Neural progenitor cell (in vitro differentiated cells): Measurements from ENCODE around the gene OR8D2. TPM values are rescaled to one million over a fixed set of nuclear protein-coding genes. Genes with fewer than 3 reads are reported as not detected.

ENCODE experiments used
- DNase-seq: peaks from one replicate; pipeline ENCODE4 v3.0.0-alpha.2; 2016; ENCODE audit warnings: low spot score
- H2AFZ ChIP-seq: fragments of 200-600 bp; sonication (generic); replicated peaks from 2 replicates; pipeline ENCODE4 v1.6.1; 2016; ENCODE audit warnings: antibody characterized with exemption
- H3F3A ChIP-seq: fragments of 200-600 bp; sonication (generic); 2 replicates; pipeline ENCODE4 v1.6.1; 2016; ENCODE audit warnings: antibody characterized with exemption, low read depth
- H3K27ac ChIP-seq: fragments of 200-600 bp; sonication (generic); 2 replicates; pipeline ENCODE4 v1.5.1; 2016; ENCODE audit warnings: mild to moderate bottlenecking
- H3K27me3 ChIP-seq: fragments of 200-600 bp; sonication (generic); 2 replicates; pipeline ENCODE4 v1.6.1; 2016; ENCODE audit warnings: mild to moderate bottlenecking, moderate library complexity
- H3K36me3 ChIP-seq: fragments of 200-600 bp; sonication (generic); 2 replicates; pipeline ENCODE4 v1.5.1; 2016
- H3K4me1 ChIP-seq: fragments of 200-600 bp; sonication (generic); 2 replicates; pipeline ENCODE4 v1.6.1; 2016; ENCODE audit warnings: mixed run types
- H3K4me2 ChIP-seq: fragments of 200-600 bp; sonication (generic); 2 replicates; pipeline ENCODE4 v1.6.1; 2016
- H3K4me3 ChIP-seq: fragments of 200-600 bp; sonication (generic); 2 replicates; pipeline ENCODE4 v1.5.1; 2016
- H3K79me2 ChIP-seq: fragments of 200-600 bp; sonication (generic); 2 replicates; pipeline ENCODE4 v1.6.1; 2016; ENCODE audit warnings: low read depth
- H3K9ac ChIP-seq: fragments of 200-600 bp; sonication (generic); 2 replicates; pipeline ENCODE4 v1.6.1; 2016
- H3K9me3 ChIP-seq: fragments of 200-600 bp; sonication (generic); 2 replicates; pipeline ENCODE4 v1.5.1; 2016; ENCODE audit warnings: low read depth
- H4K20me1 ChIP-seq: fragments of 200-600 bp; sonication (generic); 2 replicates; pipeline ENCODE4 v1.6.1; 2016; ENCODE audit warnings: low read depth
- H3K27ac Mint-ChIP-seq: 3 replicates; pipeline ENCODE4 v1.8.0; 2021; ENCODE audit warnings: mixed read lengths
- H3K27me3 Mint-ChIP-seq: 2 replicates; pipeline ENCODE4 v1.8.0; 2022; ENCODE audit warnings: low read depth, mild to moderate bottlenecking, inconsistent platforms, moderate library complexity, mixed read lengths; ENCODE audit not compliant: insufficient read depth
- H3K36me3 Mint-ChIP-seq: 3 replicates; pipeline ENCODE4 v1.8.0; 2021; ENCODE audit warnings: mixed read lengths
- H3K4me1 Mint-ChIP-seq: 3 replicates; pipeline ENCODE4 v1.8.0; 2021; ENCODE audit warnings: mixed read lengths
- H3K4me3 Mint-ChIP-seq: 3 replicates; pipeline ENCODE4 v1.8.0; 2021; ENCODE audit warnings: mild to moderate bottlenecking, moderate library complexity, mixed read lengths
- H3K9me3 Mint-ChIP-seq: 3 replicates; pipeline ENCODE4 v1.8.0; 2020; ENCODE audit warnings: mixed read lengths
- EZH2 ChIP-seq: fragments of 200-600 bp; sonication (generic); IDR thresholded peaks from 2 replicates; pipeline ENCODE4 v1.6.1; 2017; ENCODE audit warnings: antibody characterized with exemption, mild to moderate bottlenecking, moderate library complexity
- EZH2phosphoT487 ChIP-seq: fragments of 200-600 bp; sonication (generic); IDR thresholded peaks from 2 replicates; pipeline ENCODE4 v1.6.1; 2017; ENCODE audit warnings: antibody characterized with exemption
- total RNA-seq: library from RNA; depleted of rRNA; stranded (reverse); fragments of >200 nt; gene quantifications from 2 replicates; pipeline ENCODE4 v1.2.3, GENCODE V29; 2015; ENCODE audit warnings: low replicate concordance
- TF ChIP-seq, protein P1 (sequence below): fragments of 200-600 bp; sonication (generic); IDR thresholded peaks from 2 replicates; pipeline ENCODE4 v1.5.1; 2017; ENCODE audit warnings: antibody characterized with exemption, mild to moderate bottlenecking

Gene OR8D2
- total RNA-seq, 1 donor from 2014 or later, result not detected

GRCh38 chr11:124297921-124298320 lies 22.1 kb downstream of the OR8D2 start:
- Histone ChIP-seq H3F3A (no peaks in the 10 kb centered on the region), H3K4me1 (no peaks in the 10 kb centered on the region), H2AFZ (no peak overlapping the region), H4K20me1 (no peaks in the 10 kb centered on the region), H3K9ac (no peak overlapping the region), H3K9me3 (no peaks in the 10 kb centered on the region), H3K4me3 (no peak overlapping the region), H3K79me2 (no peaks in the 10 kb centered on the region), H3K27ac (no peak overlapping the region), H3K27me3 (no peaks in the 10 kb centered on the region), H3K36me3 (no peaks in the 10 kb centered on the region), H3K4me2 (no peak overlapping the region)
- TF ChIP-seq, protein P1, sequence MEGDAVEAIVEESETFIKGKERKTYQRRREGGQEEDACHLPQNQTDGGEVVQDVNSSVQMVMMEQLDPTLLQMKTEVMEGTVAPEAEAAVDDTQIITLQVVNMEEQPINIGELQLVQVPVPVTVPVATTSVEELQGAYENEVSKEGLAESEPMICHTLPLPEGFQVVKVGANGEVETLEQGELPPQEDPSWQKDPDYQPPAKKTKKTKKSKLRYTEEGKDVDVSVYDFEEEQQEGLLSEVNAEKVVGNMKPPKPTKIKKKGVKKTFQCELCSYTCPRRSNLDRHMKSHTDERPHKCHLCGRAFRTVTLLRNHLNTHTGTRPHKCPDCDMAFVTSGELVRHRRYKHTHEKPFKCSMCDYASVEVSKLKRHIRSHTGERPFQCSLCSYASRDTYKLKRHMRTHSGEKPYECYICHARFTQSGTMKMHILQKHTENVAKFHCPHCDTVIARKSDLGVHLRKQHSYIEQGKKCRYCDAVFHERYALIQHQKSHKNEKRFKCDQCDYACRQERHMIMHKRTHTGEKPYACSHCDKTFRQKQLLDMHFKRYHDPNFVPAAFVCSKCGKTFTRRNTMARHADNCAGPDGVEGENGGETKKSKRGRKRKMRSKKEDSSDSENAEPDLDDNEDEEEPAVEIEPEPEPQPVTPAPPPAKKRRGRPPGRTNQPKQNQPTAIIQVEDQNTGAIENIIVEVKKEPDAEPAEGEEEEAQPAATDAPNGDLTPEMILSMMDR, result no peak
- TF ChIP-seq EZH2, result no peak
- TF ChIP-seq EZH2phosphoT487, result no peak
- no peak for DNase-seq
- Mint-ChIP-seq H3K36me3 (no peaks in the 10 kb centered on the region), H3K4me3 (no peak overlapping the region), H3K27me3 (no peaks in the 10 kb centered on the region), H3K9me3 (no peaks in the 10 kb centered on the region), H3K27ac (no peak overlapping the region), H3K4me1 (no peaks in the 10 kb centered on the region)

- no peak for DNase-seq
- Histone ChIP-seq H3K9ac (no peak overlapping the region), H3K4me3 (no peak overlapping the region), H3K4me1 (no peaks in the 10 kb centered on the region), H3K9me3 (no peaks in the 10 kb centered on the region), H3K27ac (no peak overlapping the region), H3F3A (no peaks in the 10 kb centered on the region), H3K4me2 (no peak overlapping the region), H3K36me3 (no peaks in the 10 kb centered on the region), H2AFZ (no peak overlapping the region), H4K20me1 (no peaks in the 10 kb centered on the region), H3K79me2 (no peaks in the 10 kb centered on the region), H3K27me3 (no peaks in the 10 kb centered on the region)
- Mint-ChIP-seq H3K4me3 (no peak overlapping the region), H3K9me3 (peaks cover 5% of the 10 kb centered on the region), H3K27ac (no peak overlapping the region), H3K27me3 (no peaks in the 10 kb centered on the region), H3K4me1 (no peaks in the 10 kb centered on the region), H3K36me3 (no peaks in the 10 kb centered on the region)
- TF ChIP-seq, protein P1, result no peak
- no peak for TF ChIP-seq EZH2
- TF ChIP-seq EZH2phosphoT487, result no peak
These were observed 24.0 kb downstream of the OR8D2 start for GRCh38 chr11:124296016-124296415.

DNA sequence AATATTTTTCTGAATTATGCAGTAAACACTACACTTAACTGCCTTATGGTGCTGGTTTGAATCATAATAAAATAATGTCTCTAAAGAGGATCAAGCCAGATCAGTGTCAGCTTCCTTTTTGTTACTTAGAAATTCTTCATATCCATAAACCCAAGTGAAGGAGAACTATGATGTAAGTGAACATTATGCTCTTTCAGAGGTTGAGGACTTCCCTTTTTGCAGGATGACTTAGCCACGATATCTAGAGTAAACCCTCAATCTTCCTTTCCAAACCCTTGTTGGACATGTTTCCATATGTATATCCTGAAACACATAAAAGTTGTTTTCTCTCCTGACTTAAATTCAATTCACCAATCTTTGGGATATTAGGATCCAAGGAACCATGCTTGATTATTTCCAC lies 25.3 kb downstream of the OR8D2 start:
- TF ChIP-seq EZH2phosphoT487 (no peak), EZH2 (no peak)
- TF ChIP-seq, protein P1, result no peak
- H4K20me1 ChIP-seq, result no peaks in the 10 kb centered on the region
- Mint-ChIP-seq H3K9me3 (peaks cover 9% of the 10 kb centered on the region), H3K4me1 (no peaks in the 10 kb centered on the region), H3K27ac (no peak overlapping the region), H3K27me3 (no peaks in the 10 kb centered on the region), H3K4me3 (no peak overlapping the region), H3K36me3 (no peaks in the 10 kb centered on the region)
- no peak overlapping the region for H3K4me3 ChIP-seq
- no peak for DNase-seq
- H3K36me3 ChIP-seq, result no peaks in the 10 kb centered on the region
- H3K9ac ChIP-seq, result no peak overlapping the region
- no peak overlapping the region for H3K27ac ChIP-seq
- no peaks in the 10 kb centered on the region for H3K9me3 ChIP-seq
- no peaks in the 10 kb centered on the region for H3K4me1 ChIP-seq
- no peaks in the 10 kb centered on the region for H3K27me3 ChIP-seq
- H3K4me2 ChIP-seq, result no peak overlapping the region
- no peaks in the 10 kb centered on the region for H3K79me2 ChIP-seq
- H3F3A ChIP-seq, result no peaks in the 10 kb centered on the region
- H2AFZ ChIP-seq, result no peak overlapping the region
